Keratinocyte (primary cell): ENCODE data around the gene SYNJ2. TPM values are rescaled to one million over a fixed set of nuclear protein-coding genes. Genes with fewer than 3 reads are reported as not detected.

Experiments
- DNase-seq: peaks from one replicate; pipeline ENCODE4 v3.0.0-alpha.2; 2011; ENCODE audit warnings: low read depth, missing footprints, low spot score
- FAIRE-seq: peaks from 2 replicates; lab custom pipeline; 2011; peaks lifted over from hg19 to GRCh38; lab: Jason Lieb, UNC
- H2AFZ ChIP-seq: 2 replicates; pipeline ENCODE4 v1.6.0; 2012; ENCODE audit warnings: low read length, control low read depth, inconsistent platforms; ENCODE audit not compliant: control insufficient read depth
- H3K27ac ChIP-seq: 2 replicates; pipeline ENCODE4 v1.5.1; 2011; ENCODE audit warnings: low read length; ENCODE audit not compliant: control insufficient read depth, insufficient read depth
- H3K27me3 ChIP-seq: 3 replicates; pipeline ENCODE4 v1.6.0; 2011; ENCODE audit warnings: low read length; ENCODE audit not compliant: control insufficient read depth, insufficient read depth; ENCODE audit errors: extremely low read depth
- H3K36me3 ChIP-seq, 2 experiments: 2 replicates in 1 of 2; 3 replicates in 1 of 2; pipeline ENCODE4 v1.5.1; 2011; ENCODE audit warnings: low read length in 2 of 2, mild to moderate bottlenecking in 1 of 2; ENCODE audit not compliant: control insufficient read depth in 2 of 2, insufficient read depth in 2 of 2; ENCODE audit errors: extremely low read depth in 1 of 2
- H3K4me1 ChIP-seq: 3 replicates; pipeline ENCODE4 v1.5.1; 2011; ENCODE audit warnings: low read length; ENCODE audit not compliant: control insufficient read depth, insufficient read depth; ENCODE audit errors: extremely low read depth
- H3K4me2 ChIP-seq: 3 replicates; pipeline ENCODE4 v1.6.0; 2011; ENCODE audit warnings: low read depth, low read length; ENCODE audit not compliant: control insufficient read depth, insufficient read depth; ENCODE audit errors: extremely low read depth
- H3K4me3 ChIP-seq, 3 experiments: fragments of 200-600 bp in 1 of 3; sonication (generic) in 1 of 3; 2 replicates in 2 of 3; 3 replicates in 1 of 3; pipeline ENCODE4 v1.5.1; 2011 to 2016; ENCODE audit warnings: low read length in 3 of 3, mild to moderate bottlenecking in 3 of 3, control low read depth in 2 of 3, inconsistent platforms in 1 of 3, low read depth in 1 of 3, mixed read lengths in 1 of 3, mixed run types in 1 of 3, moderate library complexity in 1 of 3; ENCODE audit not compliant: control insufficient read depth in 2 of 3, insufficient read depth in 2 of 3; ENCODE audit errors: extremely low read depth in 1 of 3
- H3K79me2 ChIP-seq: 2 replicates; pipeline ENCODE4 v1.6.0; 2012; ENCODE audit warnings: low read length; ENCODE audit not compliant: control insufficient read depth, insufficient read depth
- H3K9ac ChIP-seq: 3 replicates; pipeline ENCODE4 v1.6.0; 2011; ENCODE audit warnings: low read length; ENCODE audit not compliant: control insufficient read depth, insufficient read depth; ENCODE audit errors: extremely low read depth
- H3K9me1 ChIP-seq: 3 replicates; pipeline ENCODE4 v1.6.0; 2011; ENCODE audit warnings: low read length; ENCODE audit not compliant: control insufficient read depth, insufficient read depth; ENCODE audit errors: extremely low read depth
- H3K9me3 ChIP-seq: 2 replicates; pipeline ENCODE4 v1.5.1; 2012; ENCODE audit warnings: low read depth, low read length; ENCODE audit not compliant: control insufficient read depth
- H4K20me1 ChIP-seq: 3 replicates; pipeline ENCODE4 v1.6.0; 2011; ENCODE audit warnings: low read length; ENCODE audit not compliant: control insufficient read depth, insufficient read depth; ENCODE audit errors: extremely low read depth
- EZH2 ChIP-seq: IDR thresholded peaks from one replicate; pipeline ENCODE4 v1.6.1; 2012; ENCODE audit warnings: inconsistent platforms, mild to moderate bottlenecking, low read length, moderate library complexity
- dilution Hi-C: fragments of 300-500 bp; cut with MboI; formaldehyde crosslinking; loops from one replicate; pipeline ENCODE4 v1.7.0; 2020; ENCODE audit warnings: low sequenced_read_pairs; ENCODE audit not compliant: extremely low pct_ligation_motif_present
- polyA plus RNA-seq, 5 experiments: library from polyadenylated mRNA; depleted of rRNA in 3 of 5; stranded (reverse) in 3 of 5; stranded (forward) in 1 of 5; unstranded in 1 of 5; fragments of >200 nt; gene quantifications; 1 replicate in 1 of 5; 2 replicates in 3 of 5; 3 replicates in 1 of 5; pipeline versions ENCODE4 v1.2.1 to v1.2.3, GENCODE V29; 2011 to 2012; ENCODE audit warnings: missing spikeins in 2 of 5, low read depth in 1 of 5, low replicate concordance in 1 of 5
- TF ChIP-seq, protein P1 (sequence below), 3 experiments: IDR thresholded peaks in 1 of 3; conservative IDR thresholded peaks in 1 of 3; optimal IDR thresholded peaks in 1 of 3; 2 replicates in 2 of 3; 3 replicates in 1 of 3; pipeline versions ENCODE3 to v1.5.1; 2011; ENCODE audit warnings: low read length in 3 of 3, mild to moderate bottlenecking in 3 of 3, moderate library complexity in 2 of 3, control low read depth in 1 of 3, inconsistent platforms in 1 of 3; ENCODE audit not compliant: insufficient read depth in 2 of 3; ENCODE audit errors: extremely low read depth in 1 of 3

The SYNJ2 gene
- polyA plus RNA-seq, 1 donor (not counting 4 experiments of a cell fraction or from before 2014, with no cell fraction given): 8.6 TPM

DNA sequence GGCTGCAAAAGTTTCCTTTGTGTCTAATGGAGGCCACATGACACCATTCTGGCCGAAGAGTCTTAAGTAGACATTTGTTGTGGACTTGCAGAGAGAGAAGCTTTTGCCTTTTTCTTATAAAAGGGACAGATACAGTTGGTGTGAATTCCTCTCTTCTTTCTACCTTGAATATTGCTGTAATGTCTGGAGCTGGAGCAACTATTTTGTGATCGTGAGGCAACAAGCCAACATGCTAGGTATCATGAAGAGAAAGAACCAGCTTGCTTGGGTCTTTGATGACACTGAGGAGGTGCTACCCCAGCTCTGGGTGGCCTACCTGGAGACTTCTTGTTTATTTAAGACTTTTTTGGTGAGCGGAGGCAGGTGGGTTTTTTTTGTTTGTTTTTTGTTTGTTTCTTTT is 16.3 kb upstream of the SYNJ2 start:
- no peak for TF ChIP-seq EZH2
- TF ChIP-seq, protein P1, sequence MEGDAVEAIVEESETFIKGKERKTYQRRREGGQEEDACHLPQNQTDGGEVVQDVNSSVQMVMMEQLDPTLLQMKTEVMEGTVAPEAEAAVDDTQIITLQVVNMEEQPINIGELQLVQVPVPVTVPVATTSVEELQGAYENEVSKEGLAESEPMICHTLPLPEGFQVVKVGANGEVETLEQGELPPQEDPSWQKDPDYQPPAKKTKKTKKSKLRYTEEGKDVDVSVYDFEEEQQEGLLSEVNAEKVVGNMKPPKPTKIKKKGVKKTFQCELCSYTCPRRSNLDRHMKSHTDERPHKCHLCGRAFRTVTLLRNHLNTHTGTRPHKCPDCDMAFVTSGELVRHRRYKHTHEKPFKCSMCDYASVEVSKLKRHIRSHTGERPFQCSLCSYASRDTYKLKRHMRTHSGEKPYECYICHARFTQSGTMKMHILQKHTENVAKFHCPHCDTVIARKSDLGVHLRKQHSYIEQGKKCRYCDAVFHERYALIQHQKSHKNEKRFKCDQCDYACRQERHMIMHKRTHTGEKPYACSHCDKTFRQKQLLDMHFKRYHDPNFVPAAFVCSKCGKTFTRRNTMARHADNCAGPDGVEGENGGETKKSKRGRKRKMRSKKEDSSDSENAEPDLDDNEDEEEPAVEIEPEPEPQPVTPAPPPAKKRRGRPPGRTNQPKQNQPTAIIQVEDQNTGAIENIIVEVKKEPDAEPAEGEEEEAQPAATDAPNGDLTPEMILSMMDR (optimal IDR thresholded peaks at IDR 0.05 in 1 of 3, IDR thresholded peaks at IDR 0.05 in 1 of 3, conservative IDR thresholded peaks at IDR 0.05 in 1 of 3; ENCODE audit: extremely low read depth in 1 of 3, insufficient read depth in 2 of 3, low read length in 3 of 3): no peak
- H3K9me3 ChIP-seq: no peaks in the 10 kb centered on the region
- H4K20me1 ChIP-seq: no peaks in the 10 kb centered on the region
- peaks cover 6% of the 10 kb centered on the region for H3K4me1 ChIP-seq
- H2AFZ ChIP-seq: no peak overlapping the region
- FAIRE-seq (no peak), DNase-seq (no peak)
- H3K27me3 ChIP-seq: no peaks in the 10 kb centered on the region
- no peak overlapping the region for H3K27ac ChIP-seq
- H3K79me2 ChIP-seq: no peaks in the 10 kb centered on the region
- no peak overlapping the region for H3K4me2 ChIP-seq
- no peaks in the 10 kb centered on the region for H3K9me1 ChIP-seq
- no peak overlapping the region for H3K4me3 ChIP-seq
- dilution Hi-C loops: no loop called here
- no peaks in the 10 kb centered on the region for H3K36me3 ChIP-seq
- H3K9ac ChIP-seq: no peak overlapping the region

DNA sequence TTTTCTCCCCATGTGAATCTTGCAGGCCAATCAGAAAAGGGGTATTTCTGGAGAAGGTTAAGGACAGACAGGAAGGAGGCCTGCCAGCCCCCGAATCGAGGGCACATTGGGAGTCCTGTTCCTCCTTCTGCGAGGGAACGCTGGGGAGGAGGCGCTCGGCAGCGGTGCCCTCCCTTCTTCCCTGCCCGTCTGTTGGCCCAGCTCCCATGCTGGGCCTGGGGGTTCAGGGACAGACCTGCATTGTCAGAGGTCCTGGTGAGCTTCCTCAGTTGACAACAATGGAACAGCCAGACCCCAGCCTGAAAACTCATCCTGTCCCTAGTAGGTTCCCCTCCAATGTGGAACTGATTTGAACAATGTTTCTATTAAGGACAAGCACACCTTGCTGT is 15.1 kb upstream of the SYNJ2 start:
- dilution Hi-C loops: no loop called here
- Histone ChIP-seq H4K20me1 (no peaks in the 10 kb centered on the region), H3K27me3 (no peaks in the 10 kb centered on the region), H3K9me1 (no peaks in the 10 kb centered on the region), H3K36me3 (no peaks in the 10 kb centered on the region), H3K79me2 (no peaks in the 10 kb centered on the region), H3K4me1 (peaks cover 6% of the 10 kb centered on the region), H3K4me2 (no peak overlapping the region), H3K9me3 (no peaks in the 10 kb centered on the region), H3K4me3 (no peak overlapping the region), H3K27ac (no peak overlapping the region), H3K9ac (no peak overlapping the region), H2AFZ (no peak overlapping the region)
- FAIRE-seq: no peak
- no peak for DNase-seq
- TF ChIP-seq, protein P1 (optimal IDR thresholded peaks at IDR 0.05 in 1 of 3, IDR thresholded peaks at IDR 0.05 in 1 of 3, conservative IDR thresholded peaks at IDR 0.05 in 1 of 3; ENCODE audit: extremely low read depth in 1 of 3, insufficient read depth in 2 of 3, low read length in 3 of 3): no peak
- no peak for TF ChIP-seq EZH2
